Tibial nerve (tissue), 4 donors: ENCODE results near the gene CLTC. TPM values are rescaled to one million over a fixed set of nuclear protein-coding genes. Genes with fewer than 3 reads are reported as not detected.

ENCODE experiments used
- DNase-seq, 2 donors: peaks; one replicate each; pipeline ENCODE4 v3.0.0-alpha.2; 2019; ENCODE audit warnings: low spot score in 2 of 2
- H3K27ac ChIP-seq, 4 donors: fragments of 200-600 bp; sonication (generic) in 3 of 4; one replicate each; pipeline ENCODE4 v1.5.1; 2017 to 2019; ENCODE audit warnings: mild to moderate bottlenecking in 1 of 4
- H3K27me3 ChIP-seq, 2 donors: fragments of 200-600 bp; sonication (generic) in 1 of 2; one replicate each; pipeline versions ENCODE4 v1.5.1 to v1.6.0; 2017 to 2019
- H3K36me3 ChIP-seq, 3 donors: fragments of 200-600 bp; sonication (generic); one replicate each; pipeline ENCODE4 v1.5.1; 2018 to 2019
- H3K4me1 ChIP-seq, 4 donors: fragments of 200-600 bp; sonication (generic) in 3 of 4; one replicate each; pipeline ENCODE4 v1.5.1; 2017 to 2019
- H3K4me3 ChIP-seq, 4 donors: fragments of 200-600 bp; sonication (generic) in 3 of 4; one replicate each; pipeline ENCODE4 v1.5.1; 2017 to 2019; ENCODE audit warnings: mild to moderate bottlenecking in 1 of 4, moderate library complexity in 1 of 4
- H3K9me3 ChIP-seq, 4 donors: fragments of 200-600 bp; sonication (generic) in 3 of 4; one replicate each; pipeline ENCODE4 v1.5.1; 2017 to 2019
- CTCF ChIP-seq, 5 experiments: fragments of 200-600 bp in 3 of 5; fragments of 450-650 bp in 2 of 5; sonication (generic) in 3 of 5; IDR thresholded peaks; one replicate each; pipeline ENCODE4 v1.5.1; 2016 to 2019; ENCODE audit warnings: antibody characterized with exemption in 5 of 5, mild to moderate bottlenecking in 3 of 5, moderate library complexity in 2 of 5
- EP300 ChIP-seq, 2 donors: sonication (generic); formaldehyde crosslinking; IDR thresholded peaks; one replicate each; pipeline ENCODE4 v1.6.1; 2017; ENCODE audit warnings: antibody characterized with exemption in 2 of 2, mild to moderate bottlenecking in 1 of 2
- POLR2A ChIP-seq, 2 donors: fragments of 450-650 bp; IDR thresholded peaks; one replicate each; pipeline ENCODE4 v1.6.1; 2017; ENCODE audit warnings: antibody characterized with exemption in 2 of 2, mild to moderate bottlenecking in 2 of 2, moderate library complexity in 2 of 2
- WGBS, 2 donors: methylation state at CpG; one replicate each; pipeline ENCODE4 v1.1.5; 2018; 5-methylcytosine and 5-hydroxymethylcytosine counted together
- total RNA-seq, 4 donors: library from RNA; depleted of rRNA; stranded (reverse); fragments of >200 nt; gene quantifications; one replicate each; pipeline ENCODE4 v1.1.0, GENCODE V29; 2016

The CLTC gene
- total RNA-seq, 4 donors from 2014 or later, result 188 to 245 (median 209) TPM

- Histone ChIP-seq H3K9me3 (no peaks in the 10 kb centered on the region), H3K36me3 (peaks cover 0 to 15% (median 0%) of the 10 kb centered on the region in 3 donors), H3K4me1 (peaks cover 0 to 25% (median under 1%) of the 10 kb centered on the region in 4 donors), H3K27me3 (no peaks in the 10 kb centered on the region), H3K4me3 (no peak overlapping the region), H3K27ac (no peak overlapping the region)
- no peak for DNase-seq
- no peak for TF ChIP-seq CTCF (IDR thresholded peaks at IDR 0.05)
- no peak for TF ChIP-seq POLR2A (IDR thresholded peaks at IDR 0.05)
- no peak for TF ChIP-seq EP300 (IDR thresholded peaks at IDR 0.05)
- WGBS, 2 donors, result 91 to 94% methylated on average over 1 of the region's 1 CpG
These were observed 110.7 kb downstream of the CLTC start for GRCh38 chr17:59730268-59730834.

GRCh38 chr17:59733697-59734096 is 114.0 kb downstream of the CLTC start:
- peaks cover 0 to 38% (median 0%) of the 10 kb centered on the region in 3 donors for H3K36me3 ChIP-seq

GRCh38 chr17:59734226-59734625 is 114.5 kb downstream of the CLTC start:
- TF ChIP-seq EP300 (IDR thresholded peaks at IDR 0.05), result no peak
- TF ChIP-seq CTCF (IDR thresholded peaks at IDR 0.05), result no peak
- TF ChIP-seq POLR2A (IDR thresholded peaks at IDR 0.05), result no peak
- Histone ChIP-seq H3K27ac (no peak overlapping the region), H3K4me1 (peaks cover 0 to 5% (median 0%) of the 10 kb centered on the region in 4 donors), H3K36me3 (peaks cover 0 to 39% (median 0%) of the 10 kb centered on the region in 3 donors), H3K27me3 (no peaks in the 10 kb centered on the region), H3K4me3 (no peak overlapping the region), H3K9me3 (no peaks in the 10 kb centered on the region)
- no peak for DNase-seq
- 93 to 97% methylated on average over 5 of the region's 5 CpGs for WGBS, 2 donors

More at GRCh38 chr17:59733697-59734096, 114.0 kb downstream of the CLTC start:
- H3K27ac ChIP-seq, result no peak overlapping the region
- H3K4me3 ChIP-seq, result no peak overlapping the region
- TF ChIP-seq EP300 (IDR thresholded peaks at IDR 0.05) (no peak), POLR2A (IDR thresholded peaks at IDR 0.05) (no peak), CTCF (IDR thresholded peaks at IDR 0.05) (no peak)
- H3K27me3 ChIP-seq, result no peaks in the 10 kb centered on the region
- 95 to 96% methylated on average over 2 of the region's 2 CpGs for WGBS, 2 donors
- H3K9me3 ChIP-seq, result no peaks in the 10 kb centered on the region
- no peak for DNase-seq
- H3K4me1 ChIP-seq, result peaks cover 0 to 9% (median 0%) of the 10 kb centered on the region in 4 donors

- peaks cover 0 to 66% (median 0%) of the 10 kb centered on the region in 3 donors for H3K36me3 ChIP-seq
- no peak overlapping the region for H3K27ac ChIP-seq
- H3K9me3 ChIP-seq, result no peaks in the 10 kb centered on the region
- H3K4me1 ChIP-seq, result no peaks in the 10 kb centered on the region
- DNase-seq, result no peak
- 92 to 98% methylated on average over 3 of the region's 3 CpGs for WGBS, 2 donors
- no peaks in the 10 kb centered on the region for H3K27me3 ChIP-seq
- H3K4me3 ChIP-seq, result no peak overlapping the region
- TF ChIP-seq POLR2A (IDR thresholded peaks at IDR 0.05) (no peak), CTCF (IDR thresholded peaks at IDR 0.05) (no peak), EP300 (IDR thresholded peaks at IDR 0.05) (no peak)
These were observed 117.6 kb downstream of the CLTC start for GRCh38 chr17:59737324-59737723.

DNA sequence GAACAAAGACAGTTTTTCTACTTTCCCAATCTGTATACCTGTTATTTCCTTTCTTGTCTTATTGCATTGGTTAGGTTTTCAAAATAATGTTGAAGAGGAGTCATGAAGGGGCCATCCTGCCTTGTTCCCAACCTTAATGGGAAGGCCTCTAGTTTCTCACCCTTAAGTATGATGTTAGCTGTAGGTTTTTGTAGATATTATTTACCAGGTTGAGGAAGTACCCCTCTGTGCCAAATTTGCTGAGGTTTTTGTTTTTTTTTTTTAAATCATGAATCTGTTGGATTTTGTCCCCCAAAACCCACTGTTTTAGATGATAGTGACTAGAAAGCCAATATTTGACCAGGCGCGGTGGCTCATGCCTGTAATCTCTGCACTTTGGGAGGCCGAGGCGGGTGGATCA is 124.1 kb downstream of the CLTC start:
- peaks cover 0 to 6% (median 0%) of the 10 kb centered on the region in 4 donors for H3K9me3 ChIP-seq
- WGBS, 2 donors, result 99 to 100% methylated on average over 4 of the region's 4 CpGs
- H3K27me3 ChIP-seq, result no peaks in the 10 kb centered on the region
- H3K4me1 ChIP-seq, result peaks cover 0 to 4% (median 0%) of the 10 kb centered on the region in 4 donors
- no peak overlapping the region for H3K4me3 ChIP-seq
- TF ChIP-seq EP300 (IDR thresholded peaks at IDR 0.05) (no peak), POLR2A (IDR thresholded peaks at IDR 0.05) (no peak), CTCF (IDR thresholded peaks at IDR 0.05) (no peak)
- H3K27ac ChIP-seq, result no peak overlapping the region
- H3K36me3 ChIP-seq, result peaks cover 0 to 41% (median 0%) of the 10 kb centered on the region in 3 donors
- DNase-seq, result no peak
